Activated T-helper 1 cell treated with Interleukin-2 at 50 U/mL for 16 hours (primary cell): Measurements from ENCODE around the gene SH2D4B.

ENCODE experiments used
- DNase-seq: peaks from one replicate; pipeline ENCODE4 v3.0.0-alpha.2; 2020; ENCODE audit warnings: low read depth

The SH2D4B gene

DNA sequence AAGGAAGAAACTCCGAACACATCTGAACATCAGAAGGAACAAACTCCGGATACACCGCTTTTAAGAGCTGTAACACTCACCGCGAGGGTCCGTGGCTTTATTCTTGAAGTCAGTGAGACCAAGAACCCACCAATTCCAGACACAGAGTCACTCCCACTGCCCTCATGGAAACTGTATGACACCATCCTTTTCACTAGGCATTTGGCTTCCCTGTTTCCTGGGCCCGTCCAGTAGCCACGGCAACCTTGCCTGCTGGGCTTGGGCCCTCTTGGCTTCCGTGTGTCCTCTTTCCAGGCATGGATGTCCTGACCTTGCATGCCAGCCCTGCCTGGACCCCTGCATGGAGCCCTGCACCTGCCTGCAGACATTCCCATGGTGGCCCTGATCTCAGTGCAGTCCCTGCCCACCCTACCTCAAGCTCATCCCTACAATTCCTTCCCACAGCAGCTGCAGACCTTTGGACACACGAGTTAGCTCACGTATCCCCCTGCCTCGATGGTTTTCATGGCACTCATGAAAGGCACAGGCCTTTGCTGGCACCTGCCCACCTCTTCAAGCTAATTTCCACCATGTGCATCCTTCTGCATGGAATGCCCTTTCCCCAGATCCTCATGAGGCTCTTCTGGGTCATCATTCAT lies 6.7 kb downstream of the SH2D4B start:
- DNase-seq = no peak

DNA sequence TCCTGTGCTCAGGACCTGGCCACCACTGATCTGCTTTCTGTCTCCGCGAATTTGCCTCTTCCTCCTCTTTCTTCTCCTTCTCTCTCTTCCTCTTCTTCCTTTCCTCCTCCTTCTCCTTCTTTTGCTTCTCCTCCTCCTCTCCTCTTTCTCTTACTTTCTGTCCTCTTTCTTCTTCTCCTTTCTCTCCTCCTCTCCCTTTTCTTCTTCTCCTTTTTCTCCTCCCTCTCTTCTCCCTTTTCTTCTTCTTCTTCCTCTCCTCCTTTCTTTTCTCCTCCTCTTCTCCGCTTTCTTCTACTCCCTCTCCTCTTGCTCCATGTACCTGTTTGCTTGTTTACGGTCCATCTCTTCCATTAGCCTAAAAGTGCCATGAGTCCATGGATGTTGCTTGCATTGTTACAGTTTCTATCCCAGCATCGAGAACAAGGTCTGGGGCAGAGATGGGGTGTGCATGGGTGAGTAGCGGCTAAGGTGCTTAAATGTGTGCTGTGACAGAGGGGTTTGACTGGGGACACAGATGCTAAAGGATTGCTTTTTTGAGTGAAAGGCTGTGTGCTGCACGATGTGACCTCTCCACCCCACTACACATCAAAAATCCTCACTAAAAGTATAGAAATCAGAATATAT lies 7.7 kb downstream of the SH2D4B start:
- DNase-seq = no peak

DNA sequence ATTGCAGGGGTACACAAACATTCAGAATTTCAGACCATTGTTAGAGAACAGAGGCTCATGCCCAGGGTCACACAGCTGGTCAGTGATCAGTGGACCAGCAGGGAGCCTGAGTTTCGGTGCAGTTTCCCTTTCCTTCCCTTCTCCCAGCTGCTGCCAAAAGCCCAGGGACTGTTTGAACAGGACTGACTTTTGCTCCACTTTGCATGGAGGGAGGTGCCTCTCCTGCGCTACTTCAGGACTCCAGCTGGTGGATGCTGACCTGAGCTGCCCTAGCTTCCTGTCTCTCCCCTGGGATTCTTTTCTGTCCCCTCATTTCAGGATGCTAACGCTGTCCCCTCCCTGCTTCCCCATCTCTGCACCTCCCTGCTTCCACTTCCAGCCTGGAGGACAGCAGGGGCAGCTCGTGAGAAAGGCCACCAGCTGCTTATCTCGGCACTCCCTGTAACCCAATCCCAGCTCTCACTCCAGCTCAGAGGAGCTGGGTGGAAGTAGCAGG lies 14.5 kb downstream of the SH2D4B start:
- no peak for DNase-seq

- no peak for DNase-seq
Observed at GRCh38 chr10:80553436-80553835, 15.7 kb downstream of the SH2D4B start.

GRCh38 chr10:80554050-80554449 lies 16.3 kb downstream of the SH2D4B start:
- no peak for DNase-seq

GRCh38 chr10:80555415-80555814 lies 17.7 kb downstream of the SH2D4B start:
- DNase-seq = no peak

DNA sequence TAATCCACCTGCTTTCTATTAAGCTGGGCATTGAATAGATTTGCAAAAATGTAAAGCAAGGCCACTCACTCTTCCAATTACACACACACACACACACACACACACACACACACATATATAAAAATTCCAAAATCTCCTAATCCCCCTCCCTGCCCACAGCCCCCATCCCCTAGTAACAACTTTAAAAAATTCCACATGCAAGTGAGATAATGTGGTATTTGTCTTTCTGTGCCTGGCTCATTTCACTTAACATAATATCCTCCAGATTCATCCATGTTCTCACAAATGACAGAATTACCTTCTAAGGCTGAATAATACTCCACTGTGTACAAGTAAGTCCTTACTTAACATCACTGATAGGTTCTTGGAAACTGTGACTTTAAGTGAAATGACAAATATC lies 24.2 kb downstream of the SH2D4B start:
- no peak for DNase-seq

DNA sequence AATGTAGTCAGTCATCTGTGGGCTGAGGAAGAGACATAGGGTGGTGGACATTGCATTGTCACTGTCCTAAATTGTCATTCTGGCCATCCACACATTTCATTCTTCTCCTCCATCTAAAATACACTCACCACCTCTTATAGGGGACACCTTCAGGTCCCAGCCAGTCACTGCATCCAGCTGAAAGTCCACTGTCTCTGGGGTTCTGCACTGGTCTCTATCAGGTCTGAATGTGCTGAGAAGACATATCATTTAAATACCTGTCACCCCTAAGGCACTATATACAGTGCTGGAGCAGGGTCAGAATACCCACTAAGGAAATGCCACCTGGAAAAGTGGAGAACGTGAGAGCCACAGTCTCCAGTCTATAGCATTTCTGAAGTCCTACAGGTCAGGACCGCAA lies 29.6 kb downstream of the SH2D4B start:
- no peak for DNase-seq

DNA sequence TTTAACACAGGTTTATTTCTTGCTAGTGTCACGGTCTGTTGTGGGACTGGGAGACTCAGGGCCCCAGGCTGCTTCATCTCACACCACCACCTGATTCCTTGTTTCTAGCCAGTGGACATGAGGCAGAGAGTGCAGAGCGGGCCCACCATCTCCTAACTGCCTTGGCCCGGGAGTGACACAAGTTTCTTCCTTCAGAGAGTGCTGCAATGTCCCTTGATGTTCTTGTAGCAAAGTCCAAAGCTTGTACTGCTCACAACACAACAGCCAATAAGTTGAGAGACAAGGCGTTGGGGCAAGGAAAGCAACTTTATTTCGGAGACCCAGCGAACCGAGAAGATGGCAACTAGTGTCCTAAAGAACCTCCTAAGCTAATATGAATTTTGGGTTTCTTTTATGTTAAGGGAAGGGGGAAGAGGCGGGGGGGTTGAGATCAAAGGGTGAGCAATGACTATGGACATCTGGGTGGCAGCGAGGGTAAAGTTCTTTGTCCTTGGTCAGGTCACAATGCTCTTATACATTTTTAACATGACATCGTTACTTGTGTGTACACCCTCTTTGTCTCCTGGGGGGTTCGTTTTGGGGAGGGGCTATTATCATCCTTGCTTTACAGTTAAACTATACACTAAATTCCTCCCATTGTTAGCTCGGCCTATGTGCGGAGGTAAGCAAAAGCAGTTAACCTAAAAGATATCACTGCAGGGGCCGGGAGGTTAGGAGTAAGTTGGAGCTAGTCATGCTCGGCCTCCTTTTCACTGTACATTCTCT lies 31.6 kb downstream of the SH2D4B start:
- DNase-seq = no peak

DNA sequence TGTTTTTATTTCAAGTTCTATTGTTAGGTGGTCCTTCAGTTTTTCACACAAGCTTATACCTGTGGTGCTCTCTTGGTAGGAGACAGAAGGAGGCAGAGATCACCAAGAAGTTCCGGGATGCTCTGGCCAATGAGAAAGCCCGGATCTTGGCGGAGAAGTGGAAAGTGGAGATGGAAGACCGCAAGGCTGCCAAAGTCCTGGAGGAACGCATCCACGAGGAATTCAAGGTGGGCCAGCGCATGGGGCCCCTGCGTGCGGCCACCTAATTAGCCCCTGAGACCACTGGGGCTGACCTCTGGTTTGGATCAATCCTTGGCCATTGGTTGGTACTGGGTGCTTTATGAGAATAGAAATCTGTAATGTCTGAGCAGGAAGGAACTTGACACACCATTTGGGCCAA lies 33.6 kb downstream of the SH2D4B start:
- DNase-seq = no peak

- no peak for DNase-seq
Observed at GRCh38 chr10:80579181-80579763, 41.6 kb downstream of the SH2D4B start.

- no peak for DNase-seq
Observed at GRCh38 chr10:80579849-80580637, 42.3 kb downstream of the SH2D4B start.

DNA sequence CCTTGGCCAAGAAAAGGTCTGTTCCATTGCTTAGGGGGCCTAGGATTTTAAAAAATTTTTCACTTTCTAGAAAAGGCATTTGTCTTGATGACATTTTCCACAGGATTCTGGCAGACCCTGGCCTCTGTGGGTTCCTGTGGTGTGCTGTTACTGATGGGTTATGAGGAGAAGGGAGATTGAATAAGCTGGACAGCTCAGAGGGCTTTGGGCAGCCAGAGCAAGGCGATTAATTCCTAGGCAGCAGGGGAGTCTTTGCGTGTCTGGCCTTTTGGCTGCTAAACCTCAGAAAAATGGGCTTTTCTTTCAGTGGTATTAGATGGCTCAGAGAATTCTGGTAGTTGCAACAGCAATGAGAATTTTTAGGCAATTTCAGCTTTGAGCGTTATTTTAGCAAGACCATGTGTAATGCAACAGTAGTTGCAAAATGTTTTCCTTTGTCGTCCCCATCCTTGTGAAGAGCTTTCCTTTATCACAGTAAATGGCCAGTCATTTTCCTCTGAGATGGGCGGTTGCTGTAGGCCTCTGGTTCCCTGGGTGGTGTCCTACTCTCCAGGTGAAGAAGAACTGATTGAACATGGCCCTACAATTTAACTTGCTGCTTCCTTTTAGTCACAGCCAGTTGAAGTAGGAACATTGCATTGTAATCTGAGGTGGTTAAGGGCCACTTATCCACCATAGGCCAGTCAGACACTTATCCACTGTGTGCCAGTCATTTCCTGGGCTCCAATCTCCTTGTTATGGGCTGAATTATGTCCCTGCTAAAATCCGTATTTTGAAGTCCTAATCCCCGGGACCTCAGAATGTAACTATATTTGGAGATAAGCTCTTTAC lies 43.2 kb downstream of the SH2D4B start:
- DNase-seq = no peak

GRCh38 chr10:80581469-80581835 lies 43.8 kb downstream of the SH2D4B start:
- no peak for DNase-seq

GRCh38 chr10:80582286-80582960 lies 44.7 kb downstream of the SH2D4B start:
- no peak for DNase-seq

DNA sequence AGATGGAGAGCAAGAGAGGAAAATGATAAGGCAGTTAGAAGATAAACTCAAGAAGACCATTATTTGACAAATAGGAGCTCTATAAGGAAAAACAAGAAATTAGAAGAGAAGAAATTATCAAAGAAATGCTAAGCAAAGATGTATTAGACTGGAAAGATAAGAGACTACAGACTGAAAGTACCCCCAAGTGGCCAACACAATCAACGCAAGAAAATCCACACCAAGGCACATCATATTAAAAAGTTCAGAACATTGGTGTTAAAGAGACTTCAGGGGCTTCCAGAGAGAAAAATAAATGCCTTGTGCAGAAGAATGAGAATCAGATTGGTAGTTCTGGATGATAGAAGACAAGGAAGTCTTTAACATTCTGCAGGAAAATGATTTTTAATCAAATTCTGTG lies 46.0 kb downstream of the SH2D4B start:
- no peak for DNase-seq

GRCh38 chr10:80585812-80586211 lies 48.1 kb downstream of the SH2D4B start:
- no peak for DNase-seq

DNA sequence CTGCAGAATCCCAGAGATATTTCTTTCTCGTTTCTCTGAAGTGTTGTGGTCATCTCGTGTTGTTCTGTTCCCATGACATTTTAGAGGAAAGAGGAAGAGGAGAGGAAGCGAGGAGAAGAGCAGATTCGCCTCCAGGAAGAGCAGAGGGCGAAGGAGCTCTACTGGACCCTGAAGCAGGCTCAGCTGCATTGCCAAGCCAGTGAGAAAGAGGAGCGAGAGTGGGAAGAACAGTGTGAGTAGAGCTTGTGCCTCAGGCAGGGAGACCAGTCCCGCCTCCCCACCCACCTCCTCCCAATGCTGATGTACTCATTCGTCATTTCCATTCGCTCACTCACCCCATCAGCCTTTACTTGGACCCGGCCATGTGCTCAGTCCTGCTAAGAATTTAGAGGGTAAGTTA lies 50.8 kb downstream of the SH2D4B start:
- DNase-seq = no peak

DNA sequence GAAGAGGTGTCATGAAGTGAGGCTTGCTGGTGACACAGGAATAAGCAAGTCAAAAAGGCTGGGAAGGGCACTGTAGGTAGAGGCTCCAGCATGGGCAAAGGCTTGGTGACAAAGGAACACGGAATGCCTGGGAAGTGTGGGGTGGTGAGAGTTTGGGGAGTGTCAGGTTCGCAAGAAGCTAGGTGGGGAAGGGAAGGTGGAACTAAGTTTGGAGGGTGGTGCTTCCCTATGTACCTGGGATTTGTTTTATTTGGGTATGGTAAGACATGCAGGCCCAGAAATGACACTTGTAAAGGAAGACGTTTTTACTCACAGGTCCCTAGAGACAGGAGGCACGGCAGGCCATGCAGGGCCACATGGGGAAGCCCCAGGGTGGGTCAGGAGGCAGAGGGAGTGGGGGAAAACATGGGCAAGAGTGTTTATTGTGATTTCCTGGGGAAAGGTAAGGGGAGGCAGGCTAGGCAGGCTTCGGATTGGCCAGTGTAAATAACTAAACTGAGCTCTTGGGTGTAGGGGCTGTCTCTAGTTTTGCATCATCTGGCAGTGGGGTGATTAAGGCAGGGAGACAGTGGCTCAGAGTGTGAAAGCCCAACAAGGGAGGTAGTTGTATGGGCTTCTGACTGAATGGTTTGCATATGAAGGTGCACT lies 52.1 kb downstream of the SH2D4B start:
- no peak for DNase-seq

GRCh38 chr10:80590585-80591125 lies 53.0 kb downstream of the SH2D4B start:
- no peak for DNase-seq
